ENCODE measurements around the gene CAP2. TPM values are rescaled to one million over a fixed set of nuclear protein-coding genes. Genes with fewer than 3 reads are reported as not detected.
"Not testable (repeated sequence)": the region's sequence is repeated elsewhere in the genome, so short reads cannot be mapped to it uniquely, and the experiment has no call there.

CAP2 gene
- total RNA-seq, 1 donor from 2014 or later = 5.5 TPM

DNA sequence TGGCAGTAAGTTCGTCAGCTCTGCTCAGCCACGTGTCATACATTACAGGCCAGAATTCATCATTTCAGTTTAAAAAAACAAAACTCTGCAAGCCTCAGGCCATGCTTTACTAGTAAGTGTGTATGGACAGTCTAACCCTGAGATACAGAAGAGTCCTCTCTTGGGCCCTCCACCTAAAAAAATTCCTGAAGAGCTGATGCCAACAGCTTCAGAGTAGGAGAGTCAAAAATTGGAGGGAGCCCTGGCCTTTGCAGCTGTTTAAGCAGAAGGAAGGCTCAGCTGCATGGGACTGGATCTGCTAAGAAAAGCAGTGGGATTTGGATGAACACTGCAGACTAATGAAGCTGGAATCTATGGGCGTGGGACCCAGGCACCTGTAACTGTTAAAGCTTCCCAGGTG is 159.5 kb downstream of the CAP2 start:
- no peak for DNase-seq (ENCODE audit: low read depth)
- no peak overlapping the region for H3K4me3 ChIP-seq (ENCODE audit: low read depth, low read length)
- TF ChIP-seq, protein P1, sequence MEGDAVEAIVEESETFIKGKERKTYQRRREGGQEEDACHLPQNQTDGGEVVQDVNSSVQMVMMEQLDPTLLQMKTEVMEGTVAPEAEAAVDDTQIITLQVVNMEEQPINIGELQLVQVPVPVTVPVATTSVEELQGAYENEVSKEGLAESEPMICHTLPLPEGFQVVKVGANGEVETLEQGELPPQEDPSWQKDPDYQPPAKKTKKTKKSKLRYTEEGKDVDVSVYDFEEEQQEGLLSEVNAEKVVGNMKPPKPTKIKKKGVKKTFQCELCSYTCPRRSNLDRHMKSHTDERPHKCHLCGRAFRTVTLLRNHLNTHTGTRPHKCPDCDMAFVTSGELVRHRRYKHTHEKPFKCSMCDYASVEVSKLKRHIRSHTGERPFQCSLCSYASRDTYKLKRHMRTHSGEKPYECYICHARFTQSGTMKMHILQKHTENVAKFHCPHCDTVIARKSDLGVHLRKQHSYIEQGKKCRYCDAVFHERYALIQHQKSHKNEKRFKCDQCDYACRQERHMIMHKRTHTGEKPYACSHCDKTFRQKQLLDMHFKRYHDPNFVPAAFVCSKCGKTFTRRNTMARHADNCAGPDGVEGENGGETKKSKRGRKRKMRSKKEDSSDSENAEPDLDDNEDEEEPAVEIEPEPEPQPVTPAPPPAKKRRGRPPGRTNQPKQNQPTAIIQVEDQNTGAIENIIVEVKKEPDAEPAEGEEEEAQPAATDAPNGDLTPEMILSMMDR (conservative IDR thresholded peaks at IDR 0.05; ENCODE audit: low read depth, low read length) = no peak

DNA sequence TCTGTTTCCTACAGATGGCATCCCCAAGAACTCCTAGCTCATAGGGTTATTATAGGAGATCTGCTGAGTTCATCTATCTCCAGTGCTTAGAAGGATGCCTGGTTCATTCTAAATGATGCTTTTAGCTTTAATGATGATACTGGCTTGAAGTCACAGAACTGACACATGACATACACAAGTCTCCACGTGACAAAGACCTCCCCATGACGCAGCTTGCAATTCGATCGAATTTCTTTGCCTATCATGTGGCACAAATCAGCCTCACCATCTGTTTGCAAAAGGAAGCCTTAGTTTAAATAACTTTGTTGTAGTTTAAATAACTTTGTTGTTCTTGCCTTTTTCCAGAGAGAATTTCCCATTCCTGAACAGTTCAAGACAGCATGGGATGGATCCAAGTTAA is 162.6 kb downstream of the CAP2 start:
- TF ChIP-seq, protein P1 (conservative IDR thresholded peaks at IDR 0.05; ENCODE audit: low read depth, low read length) = no peak
- DNase-seq (ENCODE audit: low read depth) = no peak
- no peak overlapping the region for H3K4me3 ChIP-seq (ENCODE audit: low read depth, low read length)

DNA sequence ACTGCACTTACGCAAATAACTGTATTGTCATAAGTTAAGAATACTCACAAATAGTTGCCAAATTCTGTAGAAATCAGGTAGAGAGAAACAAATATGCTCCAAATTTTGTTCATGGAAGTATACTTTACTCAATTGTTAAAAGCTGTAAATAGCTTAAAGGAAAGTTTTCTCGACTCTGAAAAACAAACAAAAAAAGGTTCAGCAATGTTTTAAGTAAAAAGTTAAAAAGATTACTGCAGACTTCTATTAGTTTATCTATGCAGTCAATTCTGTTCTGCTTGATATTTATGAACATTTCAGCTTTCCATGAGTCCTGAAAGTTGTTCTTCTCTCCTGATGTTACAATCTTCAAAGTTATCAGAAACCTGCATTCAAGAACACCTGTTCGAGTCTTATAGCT is 169.2 kb downstream of the CAP2 start:
- no peak overlapping the region for H3K4me3 ChIP-seq (ENCODE audit: low read depth, low read length)
- TF ChIP-seq, protein P1 (conservative IDR thresholded peaks at IDR 0.05; ENCODE audit: low read depth, low read length) = no peak
- DNase-seq (ENCODE audit: low read depth) = no peak

DNA sequence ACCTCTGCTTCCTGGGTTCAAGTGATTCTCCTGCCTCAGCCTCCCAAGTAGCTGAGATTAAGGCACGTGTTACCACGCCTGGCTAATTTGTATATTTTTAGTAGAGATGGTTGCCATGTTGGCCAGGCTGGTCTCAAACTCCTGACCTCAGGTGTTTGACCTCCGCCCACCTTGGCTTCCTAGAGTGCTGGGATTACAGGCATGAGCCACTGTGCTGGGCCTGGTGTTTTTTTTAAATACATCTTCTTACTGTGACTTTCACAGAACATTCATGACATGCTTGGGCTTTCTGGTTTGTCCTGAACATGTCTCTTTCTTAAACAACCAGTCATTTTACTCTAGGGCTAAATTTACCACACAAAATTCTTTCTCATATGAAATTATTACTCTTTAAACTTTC is 172.0 kb downstream of the CAP2 start:
- TF ChIP-seq, protein P1 (conservative IDR thresholded peaks at IDR 0.05; ENCODE audit: low read depth, low read length) = no peak
- DNase-seq (ENCODE audit: low read depth) = no peak

DNA sequence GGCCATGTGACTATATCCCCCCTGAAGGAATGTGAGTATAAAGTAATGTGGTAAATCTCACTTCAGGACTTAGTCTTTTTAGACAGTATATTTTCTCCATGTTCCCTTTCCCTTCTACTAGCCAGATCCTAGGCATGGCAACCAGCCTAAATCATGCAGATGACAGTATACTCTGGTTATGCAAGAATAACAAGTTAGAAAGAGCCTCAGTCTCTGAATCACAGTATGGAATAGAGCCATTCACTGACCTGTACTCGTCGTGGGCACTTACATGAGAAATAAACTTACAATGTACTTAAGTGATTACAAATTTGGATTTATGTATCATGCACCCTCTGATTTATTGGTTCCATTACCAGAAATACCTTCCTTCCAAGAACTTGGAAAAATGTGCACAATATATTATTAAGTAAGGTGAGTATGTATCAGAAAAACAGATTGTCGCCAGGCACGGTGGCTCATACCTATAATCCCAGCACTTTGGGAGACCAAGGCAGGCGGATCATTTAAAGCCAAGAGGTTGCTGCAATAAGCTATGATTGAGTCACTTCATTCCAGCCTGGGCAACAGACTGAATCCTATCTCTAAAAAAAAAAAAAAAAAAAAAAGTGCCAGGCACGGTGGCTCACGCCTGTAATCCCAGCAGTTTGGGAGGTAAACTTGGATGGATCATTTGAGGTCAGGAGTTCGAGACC is 181.6 kb downstream of the CAP2 start:
- no peak overlapping the region for H3K4me3 ChIP-seq (ENCODE audit: low read depth, low read length)
- TF ChIP-seq, protein P1 (conservative IDR thresholded peaks at IDR 0.05; ENCODE audit: low read depth, low read length) = no peak
- DNase-seq (ENCODE audit: low read depth) = no peak

More for the DNA sequence above, 172.0 kb downstream of the CAP2 start:
- H3K4me3 ChIP-seq (ENCODE audit: low read depth, low read length) = no peak overlapping the region

DNA sequence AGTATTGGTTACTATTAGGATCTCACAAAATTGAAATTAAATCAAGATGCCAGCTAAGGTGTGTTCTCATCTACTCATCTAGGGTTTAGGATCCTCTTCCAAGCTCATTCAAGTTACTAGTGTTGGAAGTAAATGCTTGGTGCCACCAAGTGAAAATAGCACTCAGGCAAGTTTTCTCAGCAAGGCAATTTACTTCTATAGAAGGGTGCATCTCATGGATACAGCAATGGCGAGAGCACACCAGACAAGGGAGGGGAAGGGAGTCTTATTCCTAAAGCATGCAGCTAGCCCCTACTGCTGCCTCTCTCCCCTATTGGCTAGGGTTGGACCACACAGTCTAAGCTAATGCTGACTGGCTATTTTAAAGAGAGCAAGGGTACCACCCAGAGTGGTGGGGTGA is 183.7 kb downstream of the CAP2 start:
- no peak for DNase-seq (ENCODE audit: low read depth)
- TF ChIP-seq, protein P1 (conservative IDR thresholded peaks at IDR 0.05; ENCODE audit: low read depth, low read length) = no peak
- H3K4me3 ChIP-seq (ENCODE audit: low read depth, low read length) = no peak overlapping the region

DNA sequence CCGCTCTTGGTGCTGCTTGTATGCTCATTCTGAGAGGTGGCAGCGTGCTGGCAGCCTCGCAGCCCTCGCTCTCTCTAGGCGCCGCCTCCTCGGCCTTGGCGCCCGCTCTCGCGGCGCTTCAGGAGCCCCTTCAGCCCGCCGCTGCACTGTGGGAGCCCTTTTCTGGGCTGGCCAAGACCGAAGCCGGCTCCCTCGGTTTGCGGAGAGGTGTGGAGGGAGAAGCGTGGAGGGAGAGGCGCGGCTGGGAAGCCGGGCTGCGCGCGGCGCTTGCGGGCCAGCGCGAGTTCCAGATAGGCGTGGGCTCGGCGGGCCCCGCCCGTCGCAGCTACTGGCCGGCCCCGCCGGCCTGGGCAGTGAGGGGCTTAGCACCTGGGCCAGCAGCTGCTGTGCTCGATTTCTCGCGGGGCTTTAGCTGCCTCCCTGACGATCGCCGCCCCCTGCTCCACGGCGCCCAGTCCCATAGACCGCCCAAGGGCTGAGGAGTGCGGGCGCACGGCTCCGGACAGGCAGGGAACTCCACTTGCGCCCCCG is 187.2 kb downstream of the CAP2 start:
- TF ChIP-seq, protein P1 (conservative IDR thresholded peaks at IDR 0.05; ENCODE audit: low read depth, low read length) = no peak
- DNase-seq (ENCODE audit: low read depth) = no peak
- H3K4me3 ChIP-seq (ENCODE audit: low read depth, low read length) = peak overlapping the region; percentile 63

DNA sequence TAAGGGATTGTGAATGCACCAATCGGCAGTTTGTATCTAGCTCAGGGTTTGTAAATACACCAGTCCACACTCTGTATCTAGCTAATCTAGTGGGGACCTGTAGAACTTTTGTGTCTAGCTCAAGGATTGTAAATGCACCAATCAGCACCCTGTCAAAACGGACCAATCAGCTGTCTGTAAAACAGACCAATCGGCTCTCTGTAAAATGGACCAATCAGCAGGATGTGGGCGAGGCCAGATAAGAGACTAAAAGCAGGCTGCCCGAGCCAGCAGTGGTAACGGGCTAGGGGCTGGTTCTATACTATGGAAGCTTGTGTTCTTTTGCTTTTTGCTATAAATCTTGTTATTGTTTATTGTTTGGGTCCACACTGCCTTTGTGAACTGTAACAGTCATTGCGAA is 187.9 kb downstream of the CAP2 start:
- not testable (repeated sequence) for DNase-seq (ENCODE audit: low read depth); H3K4me3 ChIP-seq (ENCODE audit: low read depth, low read length)

Data from epithelial cell of proximal tubule (primary cell).